HG03378 (cell line): ENCODE measurements around the gene DIS3L2.
"Not testable (repeated sequence)": the region's sequence is repeated elsewhere in the genome, so short reads cannot be mapped to it uniquely, and the experiment has no call there.

Source experiments
- ATAC-seq: cut with Tn5 transposase; IDR thresholded peaks from one replicate; pipeline ENCODE4 v1.9.1; 2021; ENCODE audit warnings: mild to moderate bottlenecking, moderate library complexity; ENCODE audit not compliant: unreplicated experiment

DIS3L2 gene

GRCh38 chr2:231928901-231929725 is 32.4 kb upstream of the DIS3L2 start:
- ATAC-seq: no peak

DNA sequence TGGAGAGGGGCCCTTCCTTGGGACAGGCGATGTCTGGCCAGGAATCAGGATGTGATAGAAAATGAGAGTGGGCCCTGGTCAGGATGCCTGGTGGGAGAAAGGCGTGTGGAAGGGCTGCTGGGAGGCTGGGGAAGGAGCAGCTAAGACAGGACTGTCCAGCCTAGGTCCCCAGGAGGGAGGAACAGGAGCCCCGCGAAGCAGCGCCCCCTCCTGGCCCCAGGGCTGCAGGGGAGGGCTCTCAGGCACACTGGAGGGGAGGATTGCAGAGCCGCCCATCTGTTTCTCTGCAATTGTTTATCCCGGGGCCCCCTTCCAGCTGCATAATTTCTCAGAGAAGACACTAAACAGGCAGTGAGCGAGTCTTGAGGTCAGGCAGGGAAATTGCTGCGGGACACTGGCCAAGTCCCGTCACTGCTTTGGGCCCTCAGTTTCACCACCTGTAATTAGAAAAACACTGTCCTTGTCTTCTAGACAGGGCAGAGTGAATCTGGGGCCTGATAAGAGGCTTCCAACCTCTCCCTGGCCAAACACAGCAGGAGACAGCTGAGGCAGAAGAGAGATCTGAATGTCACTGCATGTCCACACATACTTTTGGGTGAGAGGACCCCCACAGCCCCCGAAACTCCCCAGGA is 31.4 kb upstream of the DIS3L2 start:
- ATAC-seq: no peak

- no peak for ATAC-seq
Observed at GRCh38 chr2:231930593-231931281, 30.8 kb upstream of the DIS3L2 start.

- ATAC-seq: no peak
Observed at GRCh38 chr2:231931481-231931915, 30.0 kb upstream of the DIS3L2 start.

GRCh38 chr2:231932711-231932970 is 28.9 kb upstream of the DIS3L2 start:
- no peak for ATAC-seq

DNA sequence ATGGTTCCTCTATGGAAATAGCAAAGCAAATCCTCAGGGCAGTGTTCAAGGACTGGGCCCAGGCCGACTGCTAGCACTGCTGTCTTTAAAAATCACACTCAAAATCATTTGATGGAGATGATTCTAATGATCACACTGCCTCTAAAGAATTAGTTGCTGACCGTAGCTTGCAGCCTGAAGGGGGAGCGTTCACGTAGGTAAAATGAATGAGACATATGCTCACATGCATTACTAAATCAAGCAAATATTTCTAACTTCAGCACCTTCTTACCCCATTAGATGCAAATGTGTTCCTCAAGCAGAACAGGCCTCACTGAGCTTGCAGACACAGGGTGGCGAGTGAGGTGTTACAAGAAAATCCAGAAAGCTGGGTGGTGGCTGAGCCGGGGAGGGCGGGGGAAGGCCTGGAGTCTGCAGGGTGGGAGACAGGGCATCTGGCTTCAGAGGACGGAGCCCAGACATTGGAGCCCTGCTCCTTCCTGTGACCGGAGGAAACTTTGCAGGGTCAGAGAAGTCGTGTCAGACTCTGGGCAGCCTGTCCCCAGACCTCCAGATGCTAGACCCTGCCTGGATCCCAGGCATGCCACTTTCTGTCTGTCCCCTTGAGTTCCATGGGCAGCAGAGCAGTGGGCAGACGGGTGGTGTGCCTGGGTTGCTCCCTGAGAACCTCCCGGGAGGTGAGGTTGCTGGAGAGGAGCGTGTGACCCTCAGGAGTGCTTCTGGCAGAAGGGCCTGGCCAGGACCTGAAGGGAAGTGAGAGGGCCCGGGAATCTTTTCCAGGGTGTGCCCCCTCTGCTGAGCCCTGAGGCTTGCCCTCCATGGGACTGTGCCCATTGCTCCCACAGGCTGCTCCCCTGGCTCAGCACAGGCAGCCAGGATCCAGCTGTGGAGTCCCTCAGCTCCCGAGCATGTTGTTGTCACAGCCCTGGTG is 28.3 kb upstream of the DIS3L2 start:
- no peak for ATAC-seq

- ATAC-seq: no peak
Observed at GRCh38 chr2:231933916-231934401, 27.6 kb upstream of the DIS3L2 start.

DNA sequence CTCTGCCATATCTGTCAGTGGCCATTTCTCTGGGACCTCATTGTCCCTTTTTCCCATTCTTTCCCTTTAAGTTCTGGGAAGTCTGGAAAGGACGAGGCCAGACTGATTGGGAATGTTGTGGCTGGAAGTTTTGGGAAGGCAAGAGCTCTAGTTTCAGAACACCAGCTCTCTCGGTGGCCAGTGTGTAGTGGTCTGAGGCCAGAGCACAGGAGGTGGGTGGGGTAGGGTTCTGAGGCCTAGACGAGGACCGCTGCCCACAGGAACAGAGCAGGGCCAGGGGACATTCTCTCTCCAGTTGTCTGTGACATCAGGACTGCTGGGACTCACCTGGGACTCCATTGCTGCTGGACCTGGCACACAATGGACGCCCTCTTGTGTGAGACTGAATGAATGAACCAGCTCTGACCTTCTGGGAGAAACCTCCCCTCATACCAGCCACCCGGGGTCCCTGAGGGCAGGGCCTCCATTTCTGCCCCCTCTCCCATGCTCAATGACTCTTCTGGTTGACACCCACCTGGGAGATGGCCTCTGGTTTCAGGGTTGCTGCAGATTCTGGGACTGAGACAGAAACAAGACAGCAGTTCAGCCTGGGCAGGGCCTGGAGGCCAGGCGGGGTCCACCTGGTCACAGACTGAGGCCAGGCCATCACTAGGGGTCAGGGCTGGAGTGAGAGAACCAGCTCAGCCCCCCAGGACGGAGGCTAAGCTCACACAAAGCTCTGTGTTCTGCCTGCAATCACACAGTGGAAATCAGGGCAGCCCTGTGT is 26.9 kb upstream of the DIS3L2 start:
- ATAC-seq: no peak

DNA sequence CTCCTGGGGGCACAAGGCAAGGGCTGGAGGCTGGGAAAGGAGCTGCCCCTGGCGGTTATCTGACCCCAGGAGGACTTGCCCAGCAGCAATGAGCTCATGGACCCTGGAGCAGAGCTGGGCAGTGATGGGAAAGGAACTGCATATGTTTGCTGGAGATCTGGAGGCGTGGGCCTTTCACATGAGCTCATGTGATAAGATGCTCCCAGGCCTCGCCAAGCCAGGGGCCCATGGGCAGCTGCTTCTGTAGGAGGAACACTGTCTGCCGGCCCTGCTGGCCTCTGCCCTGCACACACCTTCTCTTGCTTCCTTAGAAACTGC is 26.3 kb upstream of the DIS3L2 start:
- ATAC-seq: no peak

DNA sequence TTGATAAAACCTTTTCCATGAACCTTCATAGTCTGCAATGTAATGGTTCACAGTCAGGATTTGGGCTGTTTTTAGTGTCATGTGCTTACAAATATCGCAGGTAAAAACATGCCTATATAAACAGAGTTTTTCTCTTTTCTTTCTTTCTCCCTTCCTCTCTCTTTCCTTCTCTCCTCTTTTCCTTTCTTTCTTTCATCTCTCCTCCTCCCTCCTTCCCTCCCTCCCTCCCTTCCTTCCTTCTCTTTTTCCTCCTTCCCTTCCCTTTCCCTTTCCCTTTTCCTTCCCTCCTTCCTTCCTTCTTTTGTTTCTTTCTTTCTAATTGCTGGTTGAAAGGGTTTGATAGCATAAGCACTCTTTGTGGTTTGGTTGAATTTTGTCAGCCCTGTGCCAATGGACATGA is 25.7 kb upstream of the DIS3L2 start:
- ATAC-seq: no peak

DNA sequence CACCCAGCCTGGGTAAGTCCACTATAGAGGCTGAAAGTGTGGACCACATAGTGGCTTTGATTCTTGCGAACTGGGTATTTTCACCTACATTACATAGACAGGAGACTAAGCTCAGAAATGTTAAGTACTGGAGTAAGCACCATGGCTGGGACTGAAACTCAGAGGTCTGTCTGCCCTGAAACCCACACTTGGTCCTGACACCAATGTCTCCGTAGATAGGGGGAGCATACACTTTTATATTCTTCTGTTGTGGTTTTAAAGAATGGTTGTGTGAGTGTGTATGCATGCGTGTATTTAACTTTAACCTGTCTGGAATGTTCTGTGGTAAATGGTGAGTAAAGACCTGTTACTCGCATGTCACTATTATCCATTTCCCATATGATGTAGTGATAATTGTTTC is 25.0 kb upstream of the DIS3L2 start:
- no peak for ATAC-seq

- no peak for ATAC-seq
Observed at GRCh38 chr2:231937057-231937456, 24.5 kb upstream of the DIS3L2 start.

GRCh38 chr2:231939022-231939421 is 22.5 kb upstream of the DIS3L2 start:
- no peak for ATAC-seq

DNA sequence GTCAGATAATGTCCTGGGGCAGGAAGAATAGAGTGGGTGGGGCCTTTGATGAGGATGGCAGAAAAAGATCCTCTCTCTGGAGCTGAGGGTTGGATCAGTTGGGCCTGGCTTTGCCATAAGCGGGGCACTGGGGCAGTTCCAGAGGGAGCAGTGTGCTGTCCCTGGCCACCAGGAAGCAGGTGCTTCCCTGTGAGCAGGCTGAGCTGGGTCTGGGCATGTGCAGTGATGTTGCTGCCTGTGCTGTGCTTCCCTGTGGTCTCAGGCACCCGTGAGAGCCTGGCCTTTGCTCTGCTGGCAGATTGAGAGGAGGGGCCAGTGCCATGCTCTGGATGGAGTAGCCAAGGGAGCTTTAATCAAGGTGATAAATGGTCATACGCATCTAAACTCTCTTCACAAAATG is 20.7 kb upstream of the DIS3L2 start:
- no peak for ATAC-seq

GRCh38 chr2:231941673-231942072 is 19.8 kb upstream of the DIS3L2 start:
- no peak for ATAC-seq

GRCh38 chr2:231942180-231942579 is 19.3 kb upstream of the DIS3L2 start:
- no peak for ATAC-seq

- no peak for ATAC-seq
Observed at GRCh38 chr2:231946241-231946814, 15.2 kb upstream of the DIS3L2 start.

DNA sequence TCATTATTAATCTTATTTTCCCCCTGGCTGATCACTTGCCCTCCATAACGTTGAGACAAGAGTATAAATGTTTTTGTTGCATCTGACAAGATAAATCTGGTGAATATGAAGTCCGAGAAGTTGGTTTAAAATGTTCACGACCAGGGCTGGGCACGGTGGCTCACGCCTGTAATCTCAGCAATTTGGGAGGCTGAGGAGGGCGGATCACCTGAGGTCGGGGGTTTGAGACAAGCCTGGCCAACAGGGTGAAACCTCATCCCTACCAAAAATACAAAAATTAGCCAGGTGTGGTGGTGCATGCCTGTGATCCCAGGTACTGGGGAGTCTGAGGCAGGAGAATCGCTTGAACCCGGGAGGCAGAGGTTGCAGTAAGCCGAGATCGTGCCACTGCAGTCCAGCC is 14.4 kb upstream of the DIS3L2 start:
- not testable (repeated sequence) for ATAC-seq

GRCh38 chr2:231947694-231948093 is 13.8 kb upstream of the DIS3L2 start:
- no peak for ATAC-seq

- no peak for ATAC-seq
Observed at GRCh38 chr2:231951452-231952035, 10.0 kb upstream of the DIS3L2 start.
